ENCODE measurements around the gene REEP1.
"Not testable (repeated sequence)": the region's sequence is repeated elsewhere in the genome, so short reads cannot be mapped to it uniquely, and the experiment has no call there.

Gene REEP1

GRCh38 chr2:86243950-86244733, 93.3 kb downstream of the REEP1 start:
- DNase-seq (ENCODE audit: low spot score), result no peak

- no peak for DNase-seq (ENCODE audit: low spot score)
These were observed 94.2 kb downstream of the REEP1 start for GRCh38 chr2:86243272-86243671.

- DNase-seq (ENCODE audit: low spot score), result no peak
These were observed 95.8 kb downstream of the REEP1 start for GRCh38 chr2:86241611-86242010.

- no peak for DNase-seq (ENCODE audit: low spot score)
These were observed 97.2 kb downstream of the REEP1 start for GRCh38 chr2:86240251-86240650.

GRCh38 chr2:86239745-86240144, 97.7 kb downstream of the REEP1 start:
- no peak for DNase-seq (ENCODE audit: low spot score)

GRCh38 chr2:86239326-86239725, 98.1 kb downstream of the REEP1 start:
- no peak for DNase-seq (ENCODE audit: low spot score)

- no peak for DNase-seq (ENCODE audit: low spot score)
These were observed 99.1 kb downstream of the REEP1 start for GRCh38 chr2:86238354-86238753.

- DNase-seq (ENCODE audit: low spot score), result no peak
These were observed 100.3 kb downstream of the REEP1 start for GRCh38 chr2:86237172-86237571.

- DNase-seq (ENCODE audit: low spot score), result no peak
These were observed 102.0 kb downstream of the REEP1 start for GRCh38 chr2:86235196-86235980.

GRCh38 chr2:86234563-86235131, 102.8 kb downstream of the REEP1 start:
- no peak for DNase-seq (ENCODE audit: low spot score)

- DNase-seq (ENCODE audit: low spot score), result no peak
These were observed 104.0 kb downstream of the REEP1 start for GRCh38 chr2:86233436-86233835.

- DNase-seq (ENCODE audit: low spot score), result no peak
These were observed 104.5 kb downstream of the REEP1 start for GRCh38 chr2:86232910-86233309.

- DNase-seq (ENCODE audit: low spot score), result no peak
These were observed 105.0 kb downstream of the REEP1 start for GRCh38 chr2:86232373-86232784.

GRCh38 chr2:86231680-86232372, 105.6 kb downstream of the REEP1 start:
- no peak for DNase-seq (ENCODE audit: low spot score)

- no peak for DNase-seq (ENCODE audit: low spot score)
These were observed 106.5 kb downstream of the REEP1 start for GRCh38 chr2:86230961-86231360.

- DNase-seq (ENCODE audit: low spot score), result no peak
These were observed 108.2 kb downstream of the REEP1 start for GRCh38 chr2:86229221-86229620.

GRCh38 chr2:86228574-86228973, 108.9 kb downstream of the REEP1 start:
- not testable (repeated sequence) for DNase-seq (ENCODE audit: low spot score)

- DNase-seq (ENCODE audit: low spot score), result no peak
These were observed 109.7 kb downstream of the REEP1 start for GRCh38 chr2:86227685-86228084.

GRCh38 chr2:86226636-86227520, 110.5 kb downstream of the REEP1 start:
- no peak for DNase-seq (ENCODE audit: low spot score)

- no peak for DNase-seq (ENCODE audit: low spot score)
These were observed 111.4 kb downstream of the REEP1 start for GRCh38 chr2:86226070-86226469.

GRCh38 chr2:86225581-86225980, 111.8 kb downstream of the REEP1 start:
- no peak for DNase-seq (ENCODE audit: low spot score)
